ENCODE data around the gene KCNN3.

Gene KCNN3

GRCh38 chr1:154867064-154867825 lies 2.8 kb downstream of the KCNN3 start:
- no peak overlapping the region for H3K9ac ChIP-seq (ENCODE audit: low read length)
- no peak overlapping the region for H3K27ac ChIP-seq (ENCODE audit: low read length)
- H4K20me1 ChIP-seq (ENCODE audit: insufficient read depth, low read length) = no peaks in the 10 kb centered on the region
- no peaks in the 10 kb centered on the region for H3K9me3 ChIP-seq (replicated peaks; ENCODE audit: insufficient read depth, low read length)
- H3K4me2 ChIP-seq (ENCODE audit: low read depth, low read length) = no peak overlapping the region
- no peak for TF ChIP-seq EZH2phosphoT487 (IDR thresholded peaks at IDR 0.05; ENCODE audit: low read length)
- TF ChIP-seq, protein P1, sequence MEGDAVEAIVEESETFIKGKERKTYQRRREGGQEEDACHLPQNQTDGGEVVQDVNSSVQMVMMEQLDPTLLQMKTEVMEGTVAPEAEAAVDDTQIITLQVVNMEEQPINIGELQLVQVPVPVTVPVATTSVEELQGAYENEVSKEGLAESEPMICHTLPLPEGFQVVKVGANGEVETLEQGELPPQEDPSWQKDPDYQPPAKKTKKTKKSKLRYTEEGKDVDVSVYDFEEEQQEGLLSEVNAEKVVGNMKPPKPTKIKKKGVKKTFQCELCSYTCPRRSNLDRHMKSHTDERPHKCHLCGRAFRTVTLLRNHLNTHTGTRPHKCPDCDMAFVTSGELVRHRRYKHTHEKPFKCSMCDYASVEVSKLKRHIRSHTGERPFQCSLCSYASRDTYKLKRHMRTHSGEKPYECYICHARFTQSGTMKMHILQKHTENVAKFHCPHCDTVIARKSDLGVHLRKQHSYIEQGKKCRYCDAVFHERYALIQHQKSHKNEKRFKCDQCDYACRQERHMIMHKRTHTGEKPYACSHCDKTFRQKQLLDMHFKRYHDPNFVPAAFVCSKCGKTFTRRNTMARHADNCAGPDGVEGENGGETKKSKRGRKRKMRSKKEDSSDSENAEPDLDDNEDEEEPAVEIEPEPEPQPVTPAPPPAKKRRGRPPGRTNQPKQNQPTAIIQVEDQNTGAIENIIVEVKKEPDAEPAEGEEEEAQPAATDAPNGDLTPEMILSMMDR (IDR thresholded peaks at IDR 0.05; ENCODE audit: low read length) = no peak
- no peak for TF ChIP-seq EZH2 (optimal IDR thresholded peaks at IDR 0.05; ENCODE audit: low read depth, low read length)
- H3K79me2 ChIP-seq (ENCODE audit: low read length) = peaks cover 15% of the 10 kb centered on the region; the same call in 1 of the 2 replicates
- no peak overlapping the region for H2AFZ ChIP-seq (ENCODE audit: low read length)
- no peaks in the 10 kb centered on the region for H3K9me2 ChIP-seq (replicated peaks; ENCODE audit: insufficient read depth, low read length)
- no peaks in the 10 kb centered on the region for H3K36me3 ChIP-seq (replicated peaks; ENCODE audit: insufficient read depth, low read length)
- DNase-seq = no peak
- peaks cover 45% of the 10 kb centered on the region for H3K4me1 ChIP-seq (ENCODE audit: low read length)
- no peaks in the 10 kb centered on the region for H3K27me3 ChIP-seq (replicated peaks; ENCODE audit: insufficient read depth, low read length)
- peaks cover 3% of the 10 kb centered on the region for H3F3A ChIP-seq (ENCODE audit: insufficient read depth, low read length)
- H3K4me3 ChIP-seq (ENCODE audit: low read length) = no peak overlapping the region

DNA sequence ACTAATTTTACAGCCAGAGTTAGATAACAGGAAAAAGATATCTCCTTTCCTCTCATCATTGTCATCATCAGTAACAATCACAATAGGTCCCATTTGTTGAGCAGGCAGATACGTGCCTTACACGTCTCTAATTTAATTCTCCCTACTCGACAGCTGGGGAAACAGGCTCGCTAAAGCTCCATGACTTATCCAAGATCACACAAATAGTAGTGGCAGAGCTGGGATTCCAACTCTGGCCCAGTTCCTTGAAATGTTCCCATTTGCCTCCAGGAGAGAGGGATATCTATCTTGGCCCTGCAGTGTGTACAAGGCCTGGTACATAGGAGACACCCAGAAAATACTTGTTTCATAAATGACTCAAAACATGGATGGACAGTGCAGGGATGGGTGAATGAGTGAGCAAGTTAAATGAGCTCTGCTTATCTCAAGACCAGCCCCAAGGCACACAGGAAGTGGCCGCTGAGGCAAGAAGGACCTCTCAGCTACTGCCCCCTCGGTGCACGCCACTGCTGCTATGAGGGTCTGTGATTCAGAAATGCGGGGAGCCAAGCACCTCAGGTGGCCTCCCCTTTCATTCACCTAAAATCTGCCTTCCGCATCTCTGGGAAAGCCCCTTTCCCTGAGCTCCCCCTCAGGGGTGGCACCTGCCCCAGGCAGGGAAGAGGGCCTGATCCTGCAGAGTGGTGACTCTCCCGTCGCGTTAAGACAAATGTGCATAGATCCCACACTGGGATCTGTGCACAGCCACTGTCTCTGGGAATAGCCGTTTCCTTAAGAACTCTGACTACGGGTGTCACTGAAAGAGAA lies 3.6 kb downstream of the KCNN3 start:
- Histone ChIP-seq H3K9ac (ENCODE audit: low read length) (no peak overlapping the region), H3K4me3 (ENCODE audit: low read length) (no peak overlapping the region), H3F3A (ENCODE audit: insufficient read depth, low read length) (peaks cover 4% of the 10 kb centered on the region), H3K9me3 (replicated peaks; ENCODE audit: insufficient read depth, low read length) (no peaks in the 10 kb centered on the region), H3K4me2 (ENCODE audit: low read depth, low read length) (no peak overlapping the region), H3K36me3 (replicated peaks; ENCODE audit: insufficient read depth, low read length) (no peaks in the 10 kb centered on the region), H3K79me2 (ENCODE audit: low read length) (peaks cover 15% of the 10 kb centered on the region; the same call in 1 of the 2 replicates), H4K20me1 (ENCODE audit: insufficient read depth, low read length) (no peaks in the 10 kb centered on the region), H3K27me3 (replicated peaks; ENCODE audit: insufficient read depth, low read length) (no peaks in the 10 kb centered on the region), H2AFZ (ENCODE audit: low read length) (no peak overlapping the region), H3K27ac (ENCODE audit: low read length) (no peak overlapping the region), H3K9me2 (replicated peaks; ENCODE audit: insufficient read depth, low read length) (no peaks in the 10 kb centered on the region), H3K4me1 (ENCODE audit: low read length) (peaks cover 49% of the 10 kb centered on the region)
- no peak for DNase-seq
- TF ChIP-seq EZH2phosphoT487 (IDR thresholded peaks at IDR 0.05; ENCODE audit: low read length) (no peak), EZH2 (optimal IDR thresholded peaks at IDR 0.05; ENCODE audit: low read depth, low read length) (no peak)
- TF ChIP-seq, protein P1 (IDR thresholded peaks at IDR 0.05; ENCODE audit: low read length) = no peak

GRCh38 chr1:154865442-154866256 lies 4.4 kb downstream of the KCNN3 start:
- Histone ChIP-seq H3F3A (ENCODE audit: insufficient read depth, low read length) (peaks cover 9% of the 10 kb centered on the region), H3K9me2 (replicated peaks; ENCODE audit: insufficient read depth, low read length) (no peaks in the 10 kb centered on the region), H3K4me1 (ENCODE audit: low read length) (peaks cover 49% of the 10 kb centered on the region), H3K4me2 (ENCODE audit: low read depth, low read length) (no peak overlapping the region), H3K27me3 (replicated peaks; ENCODE audit: insufficient read depth, low read length) (no peaks in the 10 kb centered on the region), H4K20me1 (ENCODE audit: insufficient read depth, low read length) (no peaks in the 10 kb centered on the region), H3K9ac (ENCODE audit: low read length) (no peak overlapping the region), H3K36me3 (replicated peaks; ENCODE audit: insufficient read depth, low read length) (no peaks in the 10 kb centered on the region), H3K9me3 (replicated peaks; ENCODE audit: insufficient read depth, low read length) (no peaks in the 10 kb centered on the region), H2AFZ (ENCODE audit: low read length) (no peak overlapping the region), H3K4me3 (ENCODE audit: low read length) (no peak overlapping the region), H3K27ac (ENCODE audit: low read length) (no peak overlapping the region), H3K79me2 (ENCODE audit: low read length) (peaks cover 15% of the 10 kb centered on the region; the same call in 1 of the 2 replicates)
- DNase-seq = no peak
- no peak for TF ChIP-seq EZH2phosphoT487 (IDR thresholded peaks at IDR 0.05; ENCODE audit: low read length)
- no peak for TF ChIP-seq EZH2 (optimal IDR thresholded peaks at IDR 0.05; ENCODE audit: low read depth, low read length)
- TF ChIP-seq, protein P1 (IDR thresholded peaks at IDR 0.05; ENCODE audit: low read length) = no peak
